Hematopoietic multipotent progenitor cell treated with erythropoietin and hydrocortisone succinate and interleukin-3 and kit ligand, for 17 days (in vitro differentiated cells): ENCODE results near the gene NABP1.

Experiments used
- DNase-seq: peaks from one replicate; pipeline ENCODE4 v3.0.0-alpha.2; 2015; ENCODE audit warnings: low spot score

NABP1 gene

GRCh38 chr2:191707542-191707941 lies 29.6 kb downstream of the NABP1 start:
- no peak for DNase-seq

DNA sequence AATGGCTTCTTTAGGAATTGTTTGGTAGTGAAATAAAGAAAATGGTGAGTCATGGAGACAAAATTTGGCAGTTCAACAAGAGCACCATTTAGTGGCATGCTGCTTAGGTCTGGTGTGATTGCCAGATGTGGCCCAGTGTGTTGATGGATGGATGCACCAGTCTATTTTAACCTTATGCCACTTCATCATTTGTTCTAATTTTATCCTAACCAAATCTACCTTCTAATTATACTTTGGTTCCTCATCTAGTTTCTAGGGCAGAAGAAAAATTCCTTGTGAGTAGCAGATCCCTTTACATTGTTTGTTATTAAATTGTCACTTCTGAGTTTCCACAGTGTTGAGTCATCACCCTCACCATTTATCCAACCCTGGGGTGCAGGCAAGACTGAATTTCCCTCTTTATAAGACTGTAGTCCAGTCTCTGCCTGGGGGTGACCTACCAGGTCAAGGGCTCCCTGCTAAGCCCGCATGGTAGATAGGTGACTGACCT lies 32.5 kb downstream of the NABP1 start:
- DNase-seq: no peak

DNA sequence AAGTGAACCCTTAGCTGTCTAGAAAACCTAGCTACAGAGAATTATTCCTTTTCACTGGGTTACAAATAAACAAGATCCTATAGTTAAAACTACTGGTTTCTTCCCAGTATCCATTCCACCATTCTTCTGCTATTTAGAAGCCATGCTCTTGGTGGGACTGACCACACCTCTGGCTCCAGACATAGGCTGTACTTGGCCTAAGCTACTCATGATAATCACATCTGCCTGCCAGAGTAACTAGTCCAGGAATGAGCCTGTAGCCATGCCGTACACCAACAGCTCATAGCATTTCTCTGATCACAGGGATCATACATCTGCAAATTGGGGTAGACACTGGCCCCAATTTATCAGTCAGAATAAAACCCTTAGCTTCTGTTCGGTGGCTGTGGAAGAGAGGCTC lies 33.7 kb downstream of the NABP1 start:
- no peak for DNase-seq

DNA sequence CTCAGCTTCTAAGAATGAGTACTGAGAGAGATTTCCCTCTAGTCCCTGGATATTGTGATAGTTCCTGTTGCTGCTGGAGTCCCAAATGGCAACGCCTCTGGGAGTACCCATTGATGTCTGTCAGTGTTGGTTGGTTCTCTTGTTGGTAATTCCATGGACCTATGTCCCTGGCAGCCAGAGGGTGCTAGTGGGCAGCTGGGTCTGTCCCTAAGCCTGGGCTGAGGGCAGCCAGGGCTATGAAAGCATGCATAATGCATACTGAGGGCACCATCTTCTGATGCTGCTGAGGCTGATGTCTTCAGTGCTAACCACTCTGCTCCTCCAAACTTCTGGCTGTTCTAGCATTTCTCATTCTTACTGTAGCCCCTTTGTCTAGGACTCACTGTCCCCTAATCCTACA lies 35.9 kb downstream of the NABP1 start:
- no peak for DNase-seq

DNA sequence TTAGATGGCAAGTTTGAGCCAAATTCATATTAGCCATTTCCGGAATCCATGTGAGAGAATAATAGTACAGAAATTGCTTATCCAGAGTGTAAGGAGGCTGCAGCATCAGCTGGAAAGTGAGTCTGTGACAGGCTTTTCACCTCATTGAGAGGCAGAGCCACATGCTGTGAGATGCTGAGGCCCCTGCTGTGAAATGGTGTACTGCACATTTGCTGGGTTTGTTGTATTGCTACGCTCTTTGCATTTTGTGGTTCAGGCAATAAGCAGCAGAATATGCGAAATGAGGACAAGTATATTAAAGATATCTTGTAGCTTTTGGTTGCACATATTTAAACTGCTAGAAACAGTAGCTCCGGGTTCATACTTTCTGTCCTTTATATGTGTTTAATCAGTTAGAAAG lies 37.0 kb downstream of the NABP1 start:
- no peak for DNase-seq

- no peak for DNase-seq
These were observed 37.5 kb downstream of the NABP1 start for GRCh38 chr2:191715471-191715870.

DNA sequence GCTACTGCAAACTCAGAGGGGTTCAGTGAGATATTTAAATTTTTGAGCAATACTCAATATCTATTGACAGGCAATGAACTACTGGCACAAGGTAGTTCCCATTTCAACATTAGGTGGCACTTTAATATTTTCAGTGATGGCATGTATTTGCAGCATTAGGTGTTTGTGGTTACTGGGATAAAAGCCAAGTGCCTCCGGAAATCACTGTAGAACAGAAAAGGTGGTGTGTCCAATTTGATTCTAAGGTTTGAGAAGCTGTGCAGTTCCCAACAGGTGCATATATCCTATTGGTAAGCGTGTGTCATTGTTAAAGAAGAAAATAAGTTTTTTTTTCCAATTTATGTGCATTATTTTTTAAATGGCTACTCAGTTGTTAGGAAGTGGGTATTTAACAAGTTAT lies 41.3 kb downstream of the NABP1 start:
- DNase-seq: no peak

DNA sequence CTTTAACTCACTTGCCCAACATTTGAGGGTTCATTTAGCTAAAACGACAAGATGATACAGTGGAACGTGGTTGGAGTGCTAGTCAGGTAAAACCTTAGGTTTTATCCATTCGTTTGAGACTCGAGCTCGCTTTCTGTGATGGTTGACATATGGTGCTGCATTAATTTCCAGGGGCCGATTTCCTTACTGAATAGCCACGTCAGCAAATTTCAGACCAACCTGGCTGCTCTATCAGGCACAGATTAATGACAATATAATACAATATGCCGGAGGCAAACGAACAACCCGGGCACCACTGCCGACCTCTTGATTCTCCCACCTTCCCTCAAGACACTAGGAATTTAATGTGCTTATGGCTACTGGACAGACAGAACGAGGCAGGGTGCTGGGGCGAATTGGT lies 42.0 kb downstream of the NABP1 start:
- DNase-seq: no peak

DNA sequence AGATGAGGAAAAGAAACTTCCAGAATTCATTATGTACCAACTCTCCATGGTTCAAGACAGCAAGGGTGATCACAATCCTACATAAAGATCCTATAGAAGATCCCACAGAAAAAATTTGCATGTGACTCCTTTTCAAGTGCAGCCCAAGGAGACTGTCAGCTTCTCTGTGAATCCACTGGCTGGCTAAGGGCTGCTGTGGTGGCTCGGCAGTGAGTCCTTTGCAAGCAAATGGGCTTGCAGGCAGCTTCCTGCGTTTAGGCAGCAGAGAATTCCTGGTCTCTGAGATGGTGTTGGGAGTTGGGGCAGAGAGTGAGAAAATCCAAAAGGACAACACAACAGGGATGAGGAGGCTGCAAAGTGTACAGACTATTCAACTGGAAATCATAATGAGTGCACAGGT lies 43.4 kb downstream of the NABP1 start:
- no peak for DNase-seq

GRCh38 chr2:191724015-191724414 lies 46.1 kb downstream of the NABP1 start:
- no peak for DNase-seq

DNA sequence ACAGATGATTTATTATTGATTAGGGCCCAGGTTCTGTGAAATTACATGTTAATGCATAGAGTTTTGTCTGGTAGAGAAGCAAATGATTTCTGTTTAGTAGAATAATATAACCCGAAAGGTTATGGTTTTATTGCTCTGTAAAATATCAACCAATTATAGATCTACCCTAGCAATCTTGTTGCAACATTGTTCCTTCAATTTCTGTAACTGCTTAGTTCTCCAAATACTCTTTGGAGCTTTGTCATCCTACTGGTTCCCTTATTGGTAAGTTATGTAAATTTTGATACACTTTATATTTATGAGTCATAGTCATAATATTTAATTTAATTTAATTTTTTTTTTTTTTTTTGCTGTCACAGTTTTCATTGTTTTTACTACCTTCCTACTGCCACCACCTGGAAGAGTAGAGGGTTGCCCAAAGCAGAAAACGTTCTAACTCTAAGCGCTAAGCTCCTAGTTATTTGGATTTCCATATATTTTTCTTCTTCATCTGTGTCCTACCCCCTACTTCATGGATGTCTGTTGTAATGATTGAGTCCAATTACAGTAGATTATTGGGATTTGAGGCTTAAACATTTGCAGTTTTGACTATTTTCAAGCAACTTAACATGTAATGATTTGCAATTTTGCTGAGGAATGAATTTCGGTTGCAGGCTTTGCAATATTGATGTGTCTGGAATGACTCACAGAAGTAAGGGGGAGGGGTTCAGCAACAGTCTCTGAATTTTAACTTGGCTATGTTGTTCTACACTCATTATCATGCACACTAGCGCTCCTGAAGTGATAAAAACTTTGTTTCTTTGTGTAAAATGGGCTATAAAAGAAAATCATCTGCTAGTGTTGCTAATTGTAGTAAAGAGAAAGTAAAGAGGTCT lies 51.1 kb downstream of the NABP1 start:
- no peak for DNase-seq

DNA sequence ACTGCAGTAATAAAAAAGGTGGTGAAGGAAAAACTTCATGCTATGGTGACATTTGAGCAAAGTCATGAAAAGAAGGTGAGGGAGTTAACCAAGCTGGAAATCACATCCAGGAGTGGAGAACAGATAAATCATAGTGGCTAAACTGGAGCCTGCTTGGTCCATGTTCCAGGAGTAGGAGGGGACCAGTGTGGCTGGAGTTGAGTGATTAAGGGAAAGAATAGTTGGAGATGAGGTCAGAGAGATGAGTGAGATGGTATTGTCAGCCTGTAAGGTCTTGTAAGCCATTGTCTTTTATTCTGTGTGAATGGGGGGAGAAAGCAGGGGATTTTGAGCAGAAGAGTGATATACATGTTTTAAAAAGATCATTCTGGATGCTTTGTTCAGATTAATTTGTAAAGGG lies 52.3 kb downstream of the NABP1 start:
- DNase-seq: no peak
